K562 (cell line): Measurements from ENCODE around the gene LYAR.

Experiments
- HNRNPK ChIP-seq: fragments of 200-400 bp; formaldehyde crosslinking; IDR thresholded peaks from one replicate; pipeline ENCODE4 v1.6.1; 2018; ENCODE audit warnings: mild to moderate bottlenecking, low read depth, low read length; ENCODE audit not compliant: poor library complexity, severe bottlenecking
- JUN ChIP-seq, 2 experiments: sonication (generic) in 1 of 2; formaldehyde crosslinking in 1 of 2; IDR thresholded peaks; 2 replicates each; pipeline versions ENCODE4 v1.6.1 to v1.8.0; 2012 to 2022; ENCODE audit warnings: borderline replicate concordance in 2 of 2, mild to moderate bottlenecking in 2 of 2, improper control_type of control experiment in 1 of 2, low read depth in 1 of 2, low read length in 1 of 2, missing genetic modification reagents in 1 of 2
- KDM5B ChIP-seq: fragments of 200-600 bp; sonication (generic); IDR thresholded peaks from 2 replicates; pipeline ENCODE4 v1.6.1; 2012; ENCODE audit warnings: low read depth, mild to moderate bottlenecking, moderate library complexity, low read length, control low read depth, inconsistent platforms; ENCODE audit not compliant: insufficient replicate concordance
- NUFIP1 ChIP-seq: fragments of 450-650 bp; IDR thresholded peaks from 2 replicates; pipeline ENCODE4 v1.6.1; 2018; ENCODE audit not compliant: partially characterized antibody
- PCBP2 ChIP-seq: fragments of 200-400 bp; formaldehyde crosslinking; IDR thresholded peaks from 2 replicates; pipeline ENCODE4 v1.6.1; 2018; ENCODE audit warnings: low read length, low read depth, mild to moderate bottlenecking, moderate library complexity; ENCODE audit not compliant: poor library complexity, severe bottlenecking
- RB1 ChIP-seq: fragments of 450-650 bp; IDR thresholded peaks from 2 replicates; pipeline ENCODE4 v1.6.1; 2017; ENCODE audit warnings: low read depth, mild to moderate bottlenecking
- TRIM24 ChIP-seq, 2 experiments: fragments of 450-650 bp; IDR thresholded peaks; 2 replicates each; pipeline ENCODE4 v1.6.1; 2016
- ZNF24 ChIP-seq: fragments of 450-650 bp; IDR thresholded peaks from 2 replicates; pipeline ENCODE4 v1.6.1; 2016
- ZSCAN29 ChIP-seq: fragments of 450-650 bp; IDR thresholded peaks from 2 replicates; pipeline ENCODE4 v1.6.1; 2017
- TF ChIP-seq, protein P1 (sequence below): fragments of 250-450 bp; sonication (Bioruptor Pico); IDR thresholded peaks from 2 replicates; pipeline ENCODE4 v1.4.0; 2020; ENCODE audit warnings: mild to moderate bottlenecking
- TF ChIP-seq, protein P2 (sequence below): fragments of 150-350 bp; conservative IDR thresholded peaks from 2 replicates; pipeline ENCODE4 v1.6.1; 2014; ENCODE audit warnings: low read length
- TF ChIP-seq, protein P3 (sequence below): fragments of 450-650 bp; IDR thresholded peaks from 2 replicates; pipeline ENCODE4 v1.6.1; 2016; ENCODE audit warnings: low read depth, mild to moderate bottlenecking, moderate library complexity
- TF ChIP-seq, protein P4 (sequence below): fragments of 450-650 bp; IDR thresholded peaks from 2 replicates; pipeline ENCODE4 v1.6.1; 2017; ENCODE audit warnings: antibody characterized with exemption, mild to moderate bottlenecking

DNA sequence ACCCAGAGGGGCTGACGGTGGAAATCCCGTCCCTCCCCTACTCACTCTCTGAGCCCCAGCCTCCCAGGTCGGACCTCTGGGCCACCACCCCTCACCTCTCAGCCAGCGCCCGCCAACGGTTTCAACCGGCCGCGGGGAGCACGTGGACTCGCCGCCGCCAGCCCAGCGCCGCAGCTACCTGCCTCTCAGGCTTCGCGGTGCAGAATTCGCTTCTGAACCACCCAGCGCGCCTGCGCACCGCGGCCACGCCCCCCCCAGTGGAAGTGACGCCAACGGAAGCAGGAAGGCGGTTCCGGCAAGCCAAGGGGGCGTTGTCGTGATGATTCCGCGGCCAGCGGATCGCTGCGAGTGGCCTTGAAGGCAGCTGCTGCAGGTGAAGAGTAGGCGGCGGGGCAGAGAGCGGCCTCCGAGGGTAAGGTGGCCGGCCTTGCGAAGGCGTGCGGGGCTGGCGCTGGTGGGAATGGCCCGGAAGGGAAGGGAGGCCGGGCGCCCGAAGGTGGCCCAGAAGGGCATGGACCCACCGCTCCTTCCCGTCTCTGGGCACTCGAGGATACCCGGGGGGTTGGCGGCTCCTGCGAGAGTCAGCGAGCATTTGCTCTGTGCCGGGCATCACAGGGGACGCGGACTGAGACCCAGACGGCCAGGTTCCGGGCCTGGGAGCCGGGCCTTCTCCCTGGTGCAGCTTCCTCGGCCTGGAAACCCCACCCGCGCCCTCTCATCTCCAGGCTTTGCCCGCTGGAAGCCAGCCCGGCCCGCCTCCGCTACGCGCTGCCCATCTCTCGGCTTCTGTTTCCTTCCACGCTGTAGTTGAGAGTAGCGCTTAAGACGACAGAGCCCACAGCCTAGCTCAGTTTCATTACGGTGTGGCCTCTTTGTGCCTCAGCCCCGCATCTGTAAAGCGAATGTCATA lies at the start of gene LYAR, which contains the start of gene ZBTB49:
- TF ChIP-seq, protein P1, sequence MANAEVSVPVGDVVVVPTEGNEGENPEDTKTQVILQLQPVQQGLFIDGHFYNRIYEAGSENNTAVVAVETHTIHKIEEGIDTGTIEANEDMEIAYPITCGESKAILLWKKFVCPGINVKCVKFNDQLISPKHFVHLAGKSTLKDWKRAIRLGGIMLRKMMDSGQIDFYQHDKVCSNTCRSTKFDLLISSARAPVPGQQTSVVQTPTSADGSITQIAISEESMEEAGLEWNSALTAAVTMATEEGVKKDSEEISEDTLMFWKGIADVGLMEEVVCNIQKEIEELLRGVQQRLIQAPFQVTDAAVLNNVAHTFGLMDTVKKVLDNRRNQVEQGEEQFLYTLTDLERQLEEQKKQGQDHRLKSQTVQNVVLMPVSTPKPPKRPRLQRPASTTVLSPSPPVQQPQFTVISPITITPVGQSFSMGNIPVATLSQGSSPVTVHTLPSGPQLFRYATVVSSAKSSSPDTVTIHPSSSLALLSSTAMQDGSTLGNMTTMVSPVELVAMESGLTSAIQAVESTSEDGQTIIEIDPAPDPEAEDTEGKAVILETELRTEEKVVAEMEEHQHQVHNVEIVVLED = no peak
- TF ChIP-seq ZSCAN29 (peak; percentile 47; the same call in 1 of the 2 replicates), NUFIP1 (no peak), HNRNPK (no peak), KDM5B (peak; percentile 81), ZNF24 (no peak), TRIM24 (IDR thresholded peaks at IDR 0.05) (no peak), RB1 (peak; percentile 8; the same call in 1 of the 2 replicates), PCBP2 (no peak), JUN (IDR thresholded peaks at IDR 0.05; ENCODE audit: borderline replicate concordance, low read depth, low read length) (peak; percentile 45; the same call in 1 of the 2 replicates), JUN (CRISPR knock-in tag; IDR thresholded peaks at IDR 0.05; ENCODE audit: borderline replicate concordance) (no peak)
- TF ChIP-seq, protein P2, sequence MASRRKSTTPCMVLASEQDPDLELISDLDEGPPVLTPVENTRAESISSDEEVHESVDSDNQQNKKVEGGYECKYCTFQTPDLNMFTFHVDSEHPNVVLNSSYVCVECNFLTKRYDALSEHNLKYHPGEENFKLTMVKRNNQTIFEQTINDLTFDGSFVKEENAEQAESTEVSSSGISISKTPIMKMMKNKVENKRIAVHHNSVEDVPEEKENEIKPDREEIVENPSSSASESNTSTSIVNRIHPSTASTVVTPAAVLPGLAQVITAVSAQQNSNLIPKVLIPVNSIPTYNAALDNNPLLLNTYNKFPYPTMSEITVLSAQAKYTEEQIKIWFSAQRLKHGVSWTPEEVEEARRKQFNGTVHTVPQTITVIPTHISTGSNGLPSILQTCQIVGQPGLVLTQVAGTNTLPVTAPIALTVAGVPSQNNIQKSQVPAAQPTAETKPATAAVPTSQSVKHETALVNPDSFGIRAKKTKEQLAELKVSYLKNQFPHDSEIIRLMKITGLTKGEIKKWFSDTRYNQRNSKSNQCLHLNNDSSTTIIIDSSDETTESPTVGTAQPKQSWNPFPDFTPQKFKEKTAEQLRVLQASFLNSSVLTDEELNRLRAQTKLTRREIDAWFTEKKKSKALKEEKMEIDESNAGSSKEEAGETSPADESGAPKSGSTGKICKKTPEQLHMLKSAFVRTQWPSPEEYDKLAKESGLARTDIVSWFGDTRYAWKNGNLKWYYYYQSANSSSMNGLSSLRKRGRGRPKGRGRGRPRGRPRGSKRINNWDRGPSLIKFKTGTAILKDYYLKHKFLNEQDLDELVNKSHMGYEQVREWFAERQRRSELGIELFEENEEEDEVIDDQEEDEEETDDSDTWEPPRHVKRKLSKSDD = no peak
- TF ChIP-seq, protein P3, sequence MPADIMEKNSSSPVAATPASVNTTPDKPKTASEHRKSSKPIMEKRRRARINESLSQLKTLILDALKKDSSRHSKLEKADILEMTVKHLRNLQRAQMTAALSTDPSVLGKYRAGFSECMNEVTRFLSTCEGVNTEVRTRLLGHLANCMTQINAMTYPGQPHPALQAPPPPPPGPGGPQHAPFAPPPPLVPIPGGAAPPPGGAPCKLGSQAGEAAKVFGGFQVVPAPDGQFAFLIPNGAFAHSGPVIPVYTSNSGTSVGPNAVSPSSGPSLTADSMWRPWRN = no peak
- TF ChIP-seq, protein P4, sequence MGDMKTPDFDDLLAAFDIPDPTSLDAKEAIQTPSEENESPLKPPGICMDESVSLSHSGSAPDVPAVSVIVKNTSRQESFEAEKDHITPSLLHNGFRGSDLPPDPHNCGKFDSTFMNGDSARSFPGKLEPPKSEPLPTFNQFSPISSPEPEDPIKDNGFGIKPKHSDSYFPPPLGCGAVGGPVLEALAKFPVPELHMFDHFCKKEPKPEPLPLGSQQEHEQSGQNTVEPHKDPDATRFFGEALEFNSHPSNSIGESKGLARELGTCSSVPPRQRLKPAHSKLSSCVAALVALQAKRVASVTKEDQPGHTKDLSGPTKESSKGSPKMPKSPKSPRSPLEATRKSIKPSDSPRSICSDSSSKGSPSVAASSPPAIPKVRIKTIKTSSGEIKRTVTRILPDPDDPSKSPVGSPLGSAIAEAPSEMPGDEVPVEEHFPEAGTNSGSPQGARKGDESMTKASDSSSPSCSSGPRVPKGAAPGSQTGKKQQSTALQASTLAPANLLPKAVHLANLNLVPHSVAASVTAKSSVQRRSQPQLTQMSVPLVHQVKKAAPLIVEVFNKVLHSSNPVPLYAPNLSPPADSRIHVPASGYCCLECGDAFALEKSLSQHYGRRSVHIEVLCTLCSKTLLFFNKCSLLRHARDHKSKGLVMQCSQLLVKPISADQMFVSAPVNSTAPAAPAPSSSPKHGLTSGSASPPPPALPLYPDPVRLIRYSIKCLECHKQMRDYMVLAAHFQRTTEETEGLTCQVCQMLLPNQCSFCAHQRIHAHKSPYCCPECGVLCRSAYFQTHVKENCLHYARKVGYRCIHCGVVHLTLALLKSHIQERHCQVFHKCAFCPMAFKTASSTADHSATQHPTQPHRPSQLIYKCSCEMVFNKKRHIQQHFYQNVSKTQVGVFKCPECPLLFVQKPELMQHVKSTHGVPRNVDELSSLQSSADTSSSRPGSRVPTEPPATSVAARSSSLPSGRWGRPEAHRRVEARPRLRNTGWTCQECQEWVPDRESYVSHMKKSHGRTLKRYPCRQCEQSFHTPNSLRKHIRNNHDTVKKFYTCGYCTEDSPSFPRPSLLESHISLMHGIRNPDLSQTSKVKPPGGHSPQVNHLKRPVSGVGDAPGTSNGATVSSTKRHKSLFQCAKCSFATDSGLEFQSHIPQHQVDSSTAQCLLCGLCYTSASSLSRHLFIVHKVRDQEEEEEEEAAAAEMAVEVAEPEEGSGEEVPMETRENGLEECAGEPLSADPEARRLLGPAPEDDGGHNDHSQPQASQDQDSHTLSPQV = no peak
